Measurements from ENCODE around the gene NRXN2. TPM values are rescaled to one million over a fixed set of nuclear protein-coding genes. Genes with fewer than 3 reads are reported as not detected.

NRXN2 gene
- total and polyA plus RNA-seq, 2 donors (not counting 3 experiments of a cell fraction or from before 2014, with no cell fraction given): not detected

DNA sequence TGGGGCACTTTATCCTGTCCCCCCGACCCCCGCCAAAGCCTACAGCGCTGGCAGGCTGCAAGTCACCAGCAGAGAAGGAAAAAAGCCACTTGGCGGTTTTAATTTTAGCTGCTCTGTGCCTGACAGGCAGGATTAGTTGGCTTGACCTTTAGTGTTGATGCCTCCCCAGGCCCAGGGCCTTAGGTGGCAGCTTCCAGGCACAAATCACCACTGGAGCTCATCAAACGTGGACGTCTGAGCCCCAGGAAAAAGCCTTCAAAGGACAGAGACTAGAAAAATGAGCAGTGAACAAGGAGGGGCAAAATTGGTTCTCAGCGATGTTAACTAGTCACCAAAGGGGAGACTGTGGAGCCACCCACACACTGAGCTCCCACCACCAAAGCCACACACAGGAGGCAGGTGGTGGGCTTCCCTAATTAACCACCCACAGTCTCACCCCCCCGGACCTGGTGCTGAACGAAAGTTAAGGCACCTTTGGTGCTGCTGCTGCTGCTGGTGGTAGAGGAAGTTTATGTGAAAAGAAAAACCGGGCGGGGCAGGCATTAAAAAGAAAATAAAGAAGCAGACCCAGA, 41.1 kb upstream of the NRXN2 start:
- dilution Hi-C loops (cut with MboI; ENCODE audit: extremely low pct_ligation_motif_present, low sequenced_read_pairs) (no loop called here), intact Hi-C loops (cut with micrococcal nuclease) (no loop called here)
- BruUV-seq (replicated peaks): no TSS peak
- TF ChIP-seq EZH2 (IDR thresholded peaks at IDR 0.05; ENCODE audit: borderline replicate concordance, low read depth, low read length, severe bottlenecking): no peak
- TF ChIP-seq GATA2 (IDR thresholded peaks at IDR 0.05; ENCODE audit: insufficient read depth, insufficient read length, low read depth, low read length): no peak
- TF ChIP-seq POLR2AphosphoS5 (IDR thresholded peaks at IDR 0.05; ENCODE audit: insufficient read depth, low read depth, low read length): no peak
- TF ChIP-seq, protein P1, sequence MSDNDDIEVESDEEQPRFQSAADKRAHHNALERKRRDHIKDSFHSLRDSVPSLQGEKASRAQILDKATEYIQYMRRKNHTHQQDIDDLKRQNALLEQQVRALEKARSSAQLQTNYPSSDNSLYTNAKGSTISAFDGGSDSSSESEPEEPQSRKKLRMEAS (IDR thresholded peaks at IDR 0.05; ENCODE audit: insufficient read depth, insufficient read length): no peak
- TF ChIP-seq POLR2A (IDR thresholded peaks at IDR 0.05; ENCODE audit: low read depth, low read length): no peak
- no peak for TF ChIP-seq FOS (IDR thresholded peaks at IDR 0.05; ENCODE audit: borderline replicate concordance, insufficient read depth, low read length)
- no peak for TF ChIP-seq JUN (IDR thresholded peaks at IDR 0.05; ENCODE audit: borderline replicate concordance, insufficient read depth, insufficient read length, low read depth)
- TF ChIP-seq, protein P2, sequence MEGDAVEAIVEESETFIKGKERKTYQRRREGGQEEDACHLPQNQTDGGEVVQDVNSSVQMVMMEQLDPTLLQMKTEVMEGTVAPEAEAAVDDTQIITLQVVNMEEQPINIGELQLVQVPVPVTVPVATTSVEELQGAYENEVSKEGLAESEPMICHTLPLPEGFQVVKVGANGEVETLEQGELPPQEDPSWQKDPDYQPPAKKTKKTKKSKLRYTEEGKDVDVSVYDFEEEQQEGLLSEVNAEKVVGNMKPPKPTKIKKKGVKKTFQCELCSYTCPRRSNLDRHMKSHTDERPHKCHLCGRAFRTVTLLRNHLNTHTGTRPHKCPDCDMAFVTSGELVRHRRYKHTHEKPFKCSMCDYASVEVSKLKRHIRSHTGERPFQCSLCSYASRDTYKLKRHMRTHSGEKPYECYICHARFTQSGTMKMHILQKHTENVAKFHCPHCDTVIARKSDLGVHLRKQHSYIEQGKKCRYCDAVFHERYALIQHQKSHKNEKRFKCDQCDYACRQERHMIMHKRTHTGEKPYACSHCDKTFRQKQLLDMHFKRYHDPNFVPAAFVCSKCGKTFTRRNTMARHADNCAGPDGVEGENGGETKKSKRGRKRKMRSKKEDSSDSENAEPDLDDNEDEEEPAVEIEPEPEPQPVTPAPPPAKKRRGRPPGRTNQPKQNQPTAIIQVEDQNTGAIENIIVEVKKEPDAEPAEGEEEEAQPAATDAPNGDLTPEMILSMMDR (IDR thresholded peaks at IDR 0.05; ENCODE audit: extremely low read depth in 1 of 2, insufficient read depth in 1 of 2, low read depth in 1 of 2, low read length in 2 of 2): no peak
- TF ChIP-seq MYC (IDR thresholded peaks at IDR 0.05; ENCODE audit: low read depth, low read length): no peak
- Histone ChIP-seq H3K79me2 (ENCODE audit: control insufficient read depth, insufficient read depth, low read length) (peaks cover 26% of the 10 kb centered on the region), H3K36me3 (ENCODE audit: control insufficient read depth in 2 of 2, extremely low read depth in 1 of 2, insufficient read depth in 2 of 2, low read length in 2 of 2) (peaks cover 43 to 54% of the 10 kb centered on the region in 2 experiments), H3K27ac (ENCODE audit: insufficient read depth, low read depth, low read length) (no peak overlapping the region), H3K9ac (replicated peaks; ENCODE audit: extremely low read depth, insufficient read depth, low read length) (no peak overlapping the region), H3K9me3 (replicated peaks; ENCODE audit: control insufficient read depth, insufficient read depth, low read length) (no peaks in the 10 kb centered on the region), H4K20me1 (replicated peaks; ENCODE audit: control insufficient read depth, extremely low read depth, insufficient read depth, low read length) (peaks cover 3% of the 10 kb centered on the region), H3K4me2 (ENCODE audit: insufficient read depth, low read length) (no peak overlapping the region), H3K27me3 (ENCODE audit: control insufficient read depth in 2 of 2, insufficient read depth in 2 of 2, low read length in 2 of 2) (no peaks in the 10 kb centered on the region), H3K9me1 (replicated peaks; ENCODE audit: control insufficient read depth, extremely low read depth, insufficient read depth, low read length) (no peaks in the 10 kb centered on the region), H3K4me1 (ENCODE audit: control insufficient read depth, extremely low read depth, insufficient read depth, low read length) (peaks cover 20% of the 10 kb centered on the region), H2AFZ (ENCODE audit: low read depth, low read length) (no peak overlapping the region), H3K4me3 (replicated peaks in 1 of 3; ENCODE audit: insufficient read depth in 1 of 3, low read depth in 1 of 3, low read length in 3 of 3) (no peak overlapping the region)
- POLR2A ChIA-PET: interaction anchor here (1.1 kb wide), 1 partner anchor 8 kb away, joined by 8 read pairs; no protein-coding TSS in a partner anchor
- DNase-seq (ENCODE audit: low read depth, low spot score): no peak
- CTCF ChIA-PET: interaction anchor here (1.2 to 2.6 kb wide), 4 partner anchors 8 to 75 kb away, joined by 5 to 12 read pairs (median 6); partner anchors contain the start of gene SF1
- no peak for FAIRE-seq

Data from endothelial cell of umbilical vein (primary cell).